Brain pericyte (primary cell): Measurements from ENCODE around the gene PRKAG2.
"Not testable (repeated sequence)": the region's sequence is repeated elsewhere in the genome, so short reads cannot be mapped to it uniquely, and the experiment has no call there.

Experiments used
- DNase-seq: peaks from one replicate; pipeline ENCODE4 v3.0.0-alpha.2; 2012; ENCODE audit warnings: low read depth, low spot score

PRKAG2 gene

GRCh38 chr7:151552352-151553028, 324.4 kb downstream of the PRKAG2 start:
- DNase-seq: no peak

GRCh38 chr7:151551820-151552219, 325.1 kb downstream of the PRKAG2 start:
- no peak for DNase-seq

GRCh38 chr7:151550656-151551286, 326.1 kb downstream of the PRKAG2 start:
- no peak for DNase-seq

GRCh38 chr7:151549644-151550043, 327.3 kb downstream of the PRKAG2 start:
- DNase-seq: no peak

GRCh38 chr7:151549083-151549482, 327.8 kb downstream of the PRKAG2 start:
- DNase-seq: no peak

- no peak for DNase-seq
Measured at GRCh38 chr7:151544183-151544582, 332.7 kb downstream of the PRKAG2 start.

- no peak for DNase-seq
Measured at GRCh38 chr7:151542606-151543130, 334.2 kb downstream of the PRKAG2 start.

GRCh38 chr7:151541709-151542499, 335.0 kb downstream of the PRKAG2 start:
- no peak for DNase-seq

GRCh38 chr7:151540146-151540545, 336.8 kb downstream of the PRKAG2 start:
- DNase-seq: no peak

GRCh38 chr7:151539088-151539671, 337.7 kb downstream of the PRKAG2 start:
- DNase-seq: no peak

- no peak for DNase-seq
Measured at GRCh38 chr7:151537818-151538561, 338.9 kb downstream of the PRKAG2 start.

GRCh38 chr7:151536178-151536577, 340.7 kb downstream of the PRKAG2 start:
- not testable (repeated sequence) for DNase-seq

GRCh38 chr7:151529842-151530241, 347.1 kb downstream of the PRKAG2 start:
- no peak for DNase-seq

- no peak for DNase-seq
Measured at GRCh38 chr7:151524845-151525244, 352.1 kb downstream of the PRKAG2 start.

GRCh38 chr7:151524331-151524730, 352.6 kb downstream of the PRKAG2 start:
- no peak for DNase-seq

GRCh38 chr7:151520419-151521261, 356.3 kb downstream of the PRKAG2 start:
- DNase-seq: no peak

GRCh38 chr7:151519765-151520418, 357.0 kb downstream of the PRKAG2 start, which contains the start of gene RHEB:
Gene RHEB (minus strand): TSS chr7:151519895. CDS start chr7:151519511, 384 bp downstream.
- DNase-seq: peak; percentile 97

- not testable (repeated sequence) for DNase-seq
Measured at GRCh38 chr7:151518947-151519764, 357.8 kb downstream of the PRKAG2 start.
